NCI-H446 (cell line): Measurements from ENCODE around the gene HTR4.
A peak's percentile ranks its signal among the peaks of the same experiment; 100 is the strongest.
"Not testable (repeated sequence)": the region's sequence is repeated elsewhere in the genome, so short reads cannot be mapped to it uniquely, and the experiment has no call there.

Experiments used
- DNase-seq, 2 experiments: peaks; one replicate each; lab custom pipeline; 2025; lab: John Stamatoyannopoulos, UW

Gene HTR4, protein sequence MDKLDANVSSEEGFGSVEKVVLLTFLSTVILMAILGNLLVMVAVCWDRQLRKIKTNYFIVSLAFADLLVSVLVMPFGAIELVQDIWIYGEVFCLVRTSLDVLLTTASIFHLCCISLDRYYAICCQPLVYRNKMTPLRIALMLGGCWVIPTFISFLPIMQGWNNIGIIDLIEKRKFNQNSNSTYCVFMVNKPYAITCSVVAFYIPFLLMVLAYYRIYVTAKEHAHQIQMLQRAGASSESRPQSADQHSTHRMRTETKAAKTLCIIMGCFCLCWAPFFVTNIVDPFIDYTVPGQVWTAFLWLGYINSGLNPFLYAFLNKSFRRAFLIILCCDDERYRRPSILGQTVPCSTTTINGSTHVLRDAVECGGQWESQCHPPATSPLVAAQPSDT

DNA sequence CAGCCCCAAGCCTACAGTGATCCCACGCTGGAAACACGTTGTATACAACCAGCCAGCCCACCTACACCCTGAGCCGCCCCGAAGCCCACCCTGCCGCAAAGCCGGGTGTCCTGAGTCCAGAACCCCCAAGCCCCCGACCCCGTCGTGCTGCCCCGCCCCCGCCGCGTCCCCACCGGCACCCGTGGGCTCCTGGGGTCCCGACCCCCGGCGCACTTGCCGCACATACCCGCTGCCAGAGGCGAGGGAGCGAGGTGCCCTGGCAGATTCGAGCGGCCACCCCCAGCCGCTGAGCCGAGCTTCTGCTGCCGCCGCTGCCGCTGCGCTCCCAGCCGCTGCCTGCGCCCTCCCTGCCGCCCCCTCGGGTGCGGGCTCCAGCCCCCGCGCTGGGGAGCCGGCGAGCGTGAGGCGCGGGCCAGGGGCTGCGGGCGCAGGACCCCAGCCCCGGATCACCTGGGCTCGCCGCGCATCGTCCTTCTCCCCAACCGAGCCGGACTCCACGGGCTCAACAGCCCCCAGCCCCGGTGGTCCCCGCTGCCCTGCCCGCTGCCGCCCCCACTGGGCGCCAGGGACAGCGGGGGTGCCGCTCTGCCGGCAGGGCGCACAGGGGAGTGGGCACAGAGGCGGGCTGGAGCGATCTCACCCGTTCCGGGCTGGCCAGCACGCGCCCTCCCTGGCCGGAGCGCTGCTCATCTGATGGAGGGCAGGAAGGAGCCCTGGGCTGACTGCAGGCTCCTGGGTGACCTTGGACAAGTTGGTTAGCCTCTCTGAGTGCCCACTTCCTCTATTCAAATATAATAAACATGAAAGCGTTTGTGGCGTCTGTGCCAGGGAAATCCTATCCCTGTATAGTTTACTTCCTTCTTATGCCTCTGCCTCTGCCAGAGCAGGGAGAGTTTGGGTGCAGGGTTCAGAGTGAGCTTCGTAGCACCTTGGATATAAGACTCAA lies at the start of gene HTR4:
TSS of gene HTR4 (minus strand) at position 692 of the 946 bp plus-strand sequence. CDS start 17,513 bp downstream, outside the sequence.
- DNase-seq = no peak

DNA sequence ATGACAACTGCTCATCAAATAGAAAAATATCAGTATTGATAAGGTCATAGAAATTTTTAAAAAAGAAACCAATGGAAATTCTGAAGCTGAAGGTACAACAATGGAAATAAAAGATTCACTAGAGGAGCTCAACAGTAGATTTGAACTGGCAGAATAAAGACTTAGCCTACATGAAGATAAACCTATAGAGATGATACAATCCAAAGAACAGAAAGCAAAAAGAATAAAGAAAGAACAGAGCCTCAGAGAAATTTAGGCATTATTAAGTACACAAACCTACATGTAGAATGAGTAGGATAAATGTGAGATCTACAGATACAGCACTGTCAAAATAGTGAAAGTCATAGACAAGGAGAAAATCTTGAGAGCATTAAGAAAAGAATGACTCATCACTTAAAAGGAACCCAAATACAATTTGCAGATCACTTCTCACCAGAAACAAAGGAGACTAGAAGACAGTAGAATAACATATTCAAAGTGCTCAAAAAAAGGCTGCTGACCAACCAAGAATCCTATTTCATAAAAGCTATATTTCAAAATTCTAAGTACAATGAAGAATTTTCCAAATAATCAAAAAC lies 47.8 kb upstream of the HTR4 start:
- no peak for DNase-seq

- DNase-seq = no peak
These were observed 44.7 kb upstream of the HTR4 start for GRCh38 chr5:148699028-148699427.

DNA sequence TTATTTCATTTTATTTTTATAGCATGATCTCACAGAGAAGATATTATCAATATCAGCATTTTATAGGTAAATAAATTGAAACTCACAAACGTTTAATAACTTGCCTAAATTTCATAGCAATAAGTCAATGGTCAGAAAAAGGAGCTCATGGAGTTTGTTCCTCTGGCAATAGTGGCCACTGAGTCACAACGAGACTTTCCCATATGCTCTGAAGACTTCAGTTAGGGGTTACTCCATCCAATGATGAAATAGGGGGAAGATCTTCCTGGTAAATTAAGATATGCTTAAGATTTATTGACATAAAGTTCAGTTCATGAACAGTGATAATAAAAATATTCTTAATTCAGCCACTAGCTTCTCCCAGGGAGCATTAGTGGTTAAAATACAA lies 43.5 kb upstream of the HTR4 start:
- no peak for DNase-seq

- no peak for DNase-seq
These were observed 43.0 kb upstream of the HTR4 start for GRCh38 chr5:148697180-148697808.

- no peak for DNase-seq
These were observed 42.1 kb upstream of the HTR4 start for GRCh38 chr5:148696187-148697036.

DNA sequence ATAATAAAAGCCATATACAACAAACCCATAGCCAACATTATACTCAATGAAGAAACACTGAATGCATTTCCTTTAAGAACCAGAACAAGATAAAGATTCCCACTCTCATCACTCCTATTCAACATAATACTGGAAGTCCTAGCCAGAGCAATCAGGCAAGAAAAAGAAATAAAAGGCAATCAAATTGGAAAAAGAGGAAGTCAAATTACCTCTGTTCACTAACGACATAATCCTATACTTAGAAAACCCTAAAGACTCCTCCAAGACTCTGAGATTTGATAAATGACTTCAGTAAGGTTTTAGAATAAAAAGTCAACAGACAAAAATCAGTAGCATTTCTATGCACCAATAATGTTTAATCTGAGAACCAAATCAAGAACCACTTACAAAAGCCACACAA lies 36.6 kb upstream of the HTR4 start:
- no peak for DNase-seq

DNA sequence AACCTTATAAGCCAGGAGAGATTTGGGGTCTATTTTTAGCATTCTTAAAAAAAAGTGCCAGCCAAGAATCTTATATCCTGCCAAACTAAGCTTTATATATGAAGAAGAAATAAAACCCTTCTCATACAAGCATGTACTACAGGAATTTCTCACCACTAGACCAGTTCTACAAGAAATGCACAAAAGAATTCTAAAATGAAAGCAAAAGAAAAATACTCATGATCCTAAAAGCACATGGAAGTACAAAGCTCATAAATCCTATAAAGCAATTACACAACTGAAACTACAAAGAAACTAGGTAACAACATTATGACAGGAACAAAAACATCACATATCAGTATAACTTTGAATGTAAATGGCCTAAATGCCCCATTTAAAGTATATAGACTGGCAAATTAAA lies 34.5 kb upstream of the HTR4 start:
- no peak for DNase-seq

GRCh38 chr5:148687871-148688270 lies 33.5 kb upstream of the HTR4 start:
- no peak for DNase-seq

- peak in 1 of 2 experiments; percentile 24 for DNase-seq
These were observed 33.1 kb upstream of the HTR4 start for GRCh38 chr5:148687427-148687826.

DNA sequence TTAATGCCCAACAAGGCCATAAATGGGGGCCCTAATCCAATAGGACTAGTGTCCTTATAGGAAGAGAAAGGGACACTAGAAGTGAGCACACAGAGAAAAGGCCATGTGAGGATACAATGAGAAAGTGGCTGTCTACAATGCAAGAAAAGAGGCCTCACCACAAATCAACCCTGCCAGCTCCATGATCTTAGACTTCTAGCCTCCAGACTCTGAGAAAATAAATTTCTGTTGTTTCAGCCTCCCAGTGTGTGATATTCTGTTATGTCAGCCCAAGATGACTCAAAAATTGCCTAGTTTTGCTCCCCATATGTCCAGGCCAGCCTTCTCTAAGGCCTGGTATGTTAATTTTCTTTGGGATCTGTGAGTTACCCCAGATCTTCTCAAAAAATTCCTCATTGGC lies 32.3 kb upstream of the HTR4 start:
- DNase-seq = no peak

GRCh38 chr5:148685520-148686134 lies 31.3 kb upstream of the HTR4 start:
- DNase-seq = no peak

DNA sequence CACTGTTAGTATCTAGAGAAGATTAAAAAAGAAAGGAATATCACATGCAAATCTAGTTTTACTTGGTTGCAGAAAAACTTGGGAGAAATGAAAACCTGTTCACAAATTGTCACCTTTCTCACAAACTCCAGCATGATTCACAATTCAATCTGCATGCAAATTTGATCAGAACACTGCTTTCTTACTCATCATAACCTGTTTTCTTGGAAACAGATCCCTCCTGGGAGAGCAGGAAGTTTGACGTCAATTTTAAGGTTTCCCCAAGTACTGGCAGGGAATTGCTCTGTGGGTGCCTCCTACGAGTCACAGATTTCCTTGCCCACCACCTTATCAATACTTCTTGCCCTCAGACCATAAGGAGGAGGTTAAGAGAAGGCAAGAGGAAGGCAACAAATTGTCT lies 30.2 kb upstream of the HTR4 start:
- DNase-seq = no peak

DNA sequence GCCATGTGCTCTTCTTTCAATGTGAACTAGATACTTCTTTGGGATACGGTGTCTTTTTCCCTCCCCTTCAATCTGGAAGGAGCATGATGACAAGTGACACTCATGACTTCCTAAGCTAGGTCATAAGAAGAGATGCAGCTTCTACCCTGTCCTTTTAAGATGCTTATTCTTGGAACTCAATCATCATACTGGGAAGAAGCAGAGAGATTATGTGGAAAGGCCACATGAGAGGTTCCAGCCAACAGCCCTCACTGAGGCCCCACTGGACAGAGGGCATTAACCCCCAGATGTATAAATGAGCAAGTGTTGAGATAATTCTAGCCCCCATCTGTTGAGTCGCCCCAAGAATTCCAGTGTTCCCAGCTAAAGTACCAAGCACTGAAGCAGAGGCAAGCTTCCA lies 29.3 kb upstream of the HTR4 start:
- no peak for DNase-seq

- DNase-seq = no peak
These were observed 28.0 kb upstream of the HTR4 start for GRCh38 chr5:148682058-148683026.

DNA sequence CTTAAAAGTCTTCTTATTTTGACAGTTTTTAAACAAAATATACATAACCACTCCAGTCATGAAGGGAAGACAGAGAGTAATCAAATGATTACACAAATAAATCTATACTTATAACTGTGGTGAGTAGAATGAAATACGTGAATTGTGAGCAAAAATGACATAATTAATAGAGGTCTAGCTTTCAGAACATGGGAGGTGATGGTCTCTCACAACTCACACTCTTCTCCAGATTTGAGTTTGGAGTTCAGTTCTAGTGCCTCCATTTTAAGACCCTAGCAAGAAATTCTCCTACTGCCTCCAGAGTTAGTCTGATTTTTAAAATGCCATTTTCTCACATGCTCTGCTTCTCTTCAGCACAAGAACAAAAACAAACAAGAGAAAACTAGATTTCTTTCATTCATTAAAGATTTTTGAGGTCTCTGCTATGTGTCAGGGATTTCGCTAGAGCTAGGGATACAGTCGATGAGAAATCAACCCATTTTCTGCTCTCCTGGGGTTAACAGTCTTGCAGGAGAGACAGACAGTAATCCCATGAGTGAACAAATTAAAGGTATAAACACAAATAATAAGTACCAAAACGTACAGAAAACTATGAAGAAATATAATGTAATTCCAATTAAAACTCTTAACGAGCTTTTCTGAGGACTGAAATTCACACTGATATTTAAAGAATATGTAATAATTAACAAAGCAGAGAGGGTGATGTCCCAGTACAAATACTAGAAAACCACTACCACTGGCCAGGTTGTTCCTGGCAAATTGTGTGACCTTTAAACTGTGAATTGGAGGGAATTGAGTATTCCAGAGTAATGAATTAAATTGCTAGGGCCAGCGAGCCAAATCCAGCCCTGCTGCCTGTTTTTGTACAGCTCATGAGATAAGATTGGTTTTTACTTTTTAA lies 27.1 kb upstream of the HTR4 start:
- DNase-seq = no peak

- DNase-seq = not testable (repeated sequence)
These were observed 19.4 kb upstream of the HTR4 start for GRCh38 chr5:148673704-148674103.

- DNase-seq = no peak
These were observed 12.0 kb upstream of the HTR4 start for GRCh38 chr5:148666353-148666752.
